Measurements from ENCODE around the gene ICE1. TPM values are rescaled to one million over a fixed set of nuclear protein-coding genes. Genes with fewer than 3 reads are reported as not detected.

The ICE1 gene
- total and polyA plus RNA-seq, 10 donors = 4.9 to 42.7 (median 31.3) TPM

GRCh38 chr5:5381310-5381913 is 41.1 kb upstream of the ICE1 start:
- DNase-seq = no peak
- Histone ChIP-seq H3K4me1 (no peaks in the 10 kb centered on the region), H3K36me3 (no peaks in the 10 kb centered on the region), H3K27me3 (replicated peaks in 1 of 7) (no peaks in the 10 kb centered on the region), H3K4me3 (no peak overlapping the region), H3K9me3 (peaks cover 0 to 4% (median 0%) of the 10 kb centered on the region in 8 donors), H3K27ac (no peak overlapping the region)
- WGBS, 5 donors = 84 to 91% (median 88%) methylated on average over 9 of the region's 9 CpGs
- TF ChIP-seq CTCF (IDR thresholded peaks at IDR 0.05 in 8 of 11, conservative IDR thresholded peaks at IDR 0.05 in 3 of 11) = no peak
- TF ChIP-seq POLR2AphosphoS5 (IDR thresholded peaks at IDR 0.05) = no peak
- TF ChIP-seq POLR2A (IDR thresholded peaks at IDR 0.05) = no peak
- intact Hi-C loops (cut with DNase I; ENCODE audit: low total_unique reads) = no loop called here

- no peaks in the 10 kb centered on the region for H3K36me3 ChIP-seq
- peaks cover 0 to 3% (median 0%) of the 10 kb centered on the region in 8 donors for H3K9me3 ChIP-seq
- H3K4me3 ChIP-seq = no peak overlapping the region
- H3K27me3 ChIP-seq (replicated peaks in 1 of 7) = no peaks in the 10 kb centered on the region
- no peak overlapping the region for H3K27ac ChIP-seq
- no peaks in the 10 kb centered on the region for H3K4me1 ChIP-seq
- intact Hi-C loops (cut with DNase I; ENCODE audit: low total_unique reads) = no loop called here
- no peak for TF ChIP-seq POLR2A (IDR thresholded peaks at IDR 0.05)
- TF ChIP-seq CTCF (IDR thresholded peaks at IDR 0.05 in 8 of 11, conservative IDR thresholded peaks at IDR 0.05 in 3 of 11) = no peak
- no peak for TF ChIP-seq POLR2AphosphoS5 (IDR thresholded peaks at IDR 0.05)
- WGBS, 5 donors = 73 to 86% (median 77%) methylated on average over 5 of the region's 5 CpGs
- DNase-seq = no peak
Measured at GRCh38 chr5:5383461-5383860, 39.0 kb upstream of the ICE1 start.

- H3K9me3 ChIP-seq = peaks cover 0 to 3% (median 0%) of the 10 kb centered on the region in 8 donors
- no peak overlapping the region for H3K4me3 ChIP-seq
- WGBS, 5 donors = 92% methylated on average over 11 of the region's 11 CpGs
- DNase-seq = no peak
- TF ChIP-seq POLR2A (IDR thresholded peaks at IDR 0.05) = no peak
- intact Hi-C loops (cut with DNase I; ENCODE audit: low total_unique reads) = no loop called here
- H3K36me3 ChIP-seq = no peaks in the 10 kb centered on the region
- H3K27me3 ChIP-seq (replicated peaks in 1 of 7) = no peaks in the 10 kb centered on the region
- no peak overlapping the region for H3K27ac ChIP-seq
- H3K4me1 ChIP-seq = no peaks in the 10 kb centered on the region
Measured at GRCh38 chr5:5384660-5385330, 37.7 kb upstream of the ICE1 start.

- 50 to 63% (median 61%) methylated on average over 6 to 8 of the region's 8 CpGs for WGBS, 5 donors
- no peak for DNase-seq
- peaks cover 0 to 3% (median 0%) of the 10 kb centered on the region in 8 donors for H3K9me3 ChIP-seq
- H3K27ac ChIP-seq = no peak overlapping the region
- H3K4me3 ChIP-seq = no peak overlapping the region
- no peaks in the 10 kb centered on the region for H3K27me3 ChIP-seq (replicated peaks in 1 of 7)
- intact Hi-C loops (cut with DNase I; ENCODE audit: low total_unique reads) = no loop called here
- TF ChIP-seq CTCF (IDR thresholded peaks at IDR 0.05 in 8 of 11, conservative IDR thresholded peaks at IDR 0.05 in 3 of 11) (no peak), POLR2A (IDR thresholded peaks at IDR 0.05) (no peak), POLR2AphosphoS5 (IDR thresholded peaks at IDR 0.05) (no peak)
- H3K4me1 ChIP-seq = no peaks in the 10 kb centered on the region
- no peaks in the 10 kb centered on the region for H3K36me3 ChIP-seq
Measured at GRCh38 chr5:5385331-5385662, 37.2 kb upstream of the ICE1 start.

All from spleen (tissue), 11 donors.